ENCODE results near the gene CUTC. TPM values are rescaled to one million over a fixed set of nuclear protein-coding genes. Genes with fewer than 3 reads are reported as not detected.
A peak's percentile ranks its signal among the peaks of the same experiment; 100 is the strongest.

The CUTC gene, protein sequence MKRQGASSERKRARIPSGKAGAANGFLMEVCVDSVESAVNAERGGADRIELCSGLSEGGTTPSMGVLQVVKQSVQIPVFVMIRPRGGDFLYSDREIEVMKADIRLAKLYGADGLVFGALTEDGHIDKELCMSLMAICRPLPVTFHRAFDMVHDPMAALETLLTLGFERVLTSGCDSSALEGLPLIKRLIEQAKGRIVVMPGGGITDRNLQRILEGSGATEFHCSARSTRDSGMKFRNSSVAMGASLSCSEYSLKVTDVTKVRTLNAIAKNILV
- 10 to 100 TPM; 10.3 to 27.4 (median 15.1) TPM for total RNA-seq

DNA sequence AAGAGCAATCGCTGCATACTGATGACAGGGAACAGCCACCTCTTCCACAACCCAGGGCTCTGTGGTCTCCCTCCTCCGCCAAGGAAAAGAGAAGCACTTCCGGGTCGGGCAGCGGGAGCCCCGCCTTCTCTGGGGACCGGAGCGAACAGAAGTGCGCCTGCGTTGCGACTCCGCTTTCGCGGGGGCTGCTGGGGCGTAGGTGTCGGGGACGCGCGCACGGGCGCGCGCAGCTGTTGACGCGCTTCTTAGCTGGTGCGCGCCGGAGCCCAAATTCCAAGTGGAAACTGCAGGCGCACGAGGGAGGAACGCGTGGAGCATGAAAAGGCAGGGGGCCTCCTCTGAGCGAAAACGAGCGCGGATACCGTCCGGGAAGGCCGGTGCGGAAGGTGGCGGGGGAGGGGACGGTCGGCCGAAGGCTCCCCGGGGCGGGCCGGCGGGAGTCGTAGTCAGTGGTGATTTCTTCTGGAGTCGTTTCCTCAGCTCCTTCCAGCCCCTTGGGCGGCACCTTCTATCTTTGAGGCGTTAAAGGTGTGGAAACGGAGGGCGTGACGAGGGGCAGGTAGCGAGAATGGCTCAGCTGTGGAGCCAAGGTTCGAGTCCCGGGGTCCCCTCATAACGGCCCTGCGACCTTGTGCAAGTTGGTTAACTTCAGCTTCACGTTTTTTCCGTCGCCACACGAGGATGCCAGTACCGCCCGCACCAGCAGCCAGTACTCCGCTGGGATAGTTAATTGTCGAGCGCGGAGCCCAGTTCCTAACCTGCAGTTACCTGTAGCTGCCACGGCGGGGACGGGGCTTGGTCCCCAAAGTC, at the start of gene CUTC, which contains the start of gene COX15:
Gene CUTC, plus strand, starts transcription at position 202 of the 810 bp plus-strand sequence. Its CDS starts 115 bp downstream, at position 317.
Gene COX15, minus strand, starts transcription at position 95 of the 810 bp plus-strand sequence. Its CDS starts 78 bp downstream, at position 17.
- DNase-seq (ENCODE audit: low spot score in 2 of 2) = peak; percentile 97 to 99
- H3K4me3 ChIP-seq = peak within 1 kb of the TSS; percentile 73
- H3K9me3 ChIP-seq = no peaks in the 10 kb centered on the region
- 0% methylated on average over 28 of the region's 73 CpGs for WGBS
- no peaks in the 10 kb centered on the region for H3K27me3 ChIP-seq
- H3K36me3 ChIP-seq = peaks cover 22% of the 10 kb centered on the region
- peaks cover 26% of the 10 kb centered on the region for H3K4me1 ChIP-seq
- TF ChIP-seq POLR2A (IDR thresholded peaks at IDR 0.05) = peak in 1 of 2 donors; percentile 56
- TF ChIP-seq, protein P1, sequence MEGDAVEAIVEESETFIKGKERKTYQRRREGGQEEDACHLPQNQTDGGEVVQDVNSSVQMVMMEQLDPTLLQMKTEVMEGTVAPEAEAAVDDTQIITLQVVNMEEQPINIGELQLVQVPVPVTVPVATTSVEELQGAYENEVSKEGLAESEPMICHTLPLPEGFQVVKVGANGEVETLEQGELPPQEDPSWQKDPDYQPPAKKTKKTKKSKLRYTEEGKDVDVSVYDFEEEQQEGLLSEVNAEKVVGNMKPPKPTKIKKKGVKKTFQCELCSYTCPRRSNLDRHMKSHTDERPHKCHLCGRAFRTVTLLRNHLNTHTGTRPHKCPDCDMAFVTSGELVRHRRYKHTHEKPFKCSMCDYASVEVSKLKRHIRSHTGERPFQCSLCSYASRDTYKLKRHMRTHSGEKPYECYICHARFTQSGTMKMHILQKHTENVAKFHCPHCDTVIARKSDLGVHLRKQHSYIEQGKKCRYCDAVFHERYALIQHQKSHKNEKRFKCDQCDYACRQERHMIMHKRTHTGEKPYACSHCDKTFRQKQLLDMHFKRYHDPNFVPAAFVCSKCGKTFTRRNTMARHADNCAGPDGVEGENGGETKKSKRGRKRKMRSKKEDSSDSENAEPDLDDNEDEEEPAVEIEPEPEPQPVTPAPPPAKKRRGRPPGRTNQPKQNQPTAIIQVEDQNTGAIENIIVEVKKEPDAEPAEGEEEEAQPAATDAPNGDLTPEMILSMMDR (IDR thresholded peaks at IDR 0.05) = peak in 1 of 2 donors; percentile 37
- peak in 2 of 3 donors; percentile 49 to 52 for TF ChIP-seq POLR2AphosphoS5 (IDR thresholded peaks at IDR 0.05)
- no peak for TF ChIP-seq EP300 (IDR thresholded peaks at IDR 0.05)
- H3K27ac ChIP-seq = peak within 1 kb of the TSS; percentile 94

DNA sequence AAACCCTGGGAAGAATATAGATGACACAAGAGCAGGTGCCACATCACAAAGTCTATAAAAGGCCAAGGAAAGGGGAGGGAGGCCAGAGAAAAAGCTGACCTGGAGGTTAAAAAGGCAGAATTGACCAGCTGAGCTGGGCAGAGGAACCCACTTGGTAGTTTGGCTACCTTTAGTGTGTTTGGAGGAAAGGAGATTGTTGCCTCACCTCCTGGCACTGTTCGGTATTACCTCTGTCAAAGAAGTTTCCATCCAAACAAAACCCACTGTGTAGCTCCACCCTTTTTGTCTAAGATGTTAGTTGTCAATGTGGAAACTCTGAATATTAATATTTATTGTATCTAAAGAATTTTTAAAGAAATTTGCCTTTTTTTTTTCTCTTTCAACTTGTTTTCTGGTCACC, 49.3 kb upstream of the CUTC start:
- Histone ChIP-seq H3K36me3 (peaks cover 14% of the 10 kb centered on the region), H3K4me1 (peaks cover 35% of the 10 kb centered on the region), H3K9me3 (no peaks in the 10 kb centered on the region), H3K27ac (no peak overlapping the region), H3K27me3 (no peaks in the 10 kb centered on the region), H3K4me3 (no peak overlapping the region)
- no peak for TF ChIP-seq EP300 (IDR thresholded peaks at IDR 0.05)
- no peak for TF ChIP-seq POLR2A (IDR thresholded peaks at IDR 0.05)
- TF ChIP-seq POLR2AphosphoS5 (IDR thresholded peaks at IDR 0.05) = no peak
- TF ChIP-seq, protein P1 (IDR thresholded peaks at IDR 0.05) = no peak
- DNase-seq (ENCODE audit: low spot score in 2 of 2) = no peak
- WGBS = 45% methylated on average over 1 of the region's 1 CpG

DNA sequence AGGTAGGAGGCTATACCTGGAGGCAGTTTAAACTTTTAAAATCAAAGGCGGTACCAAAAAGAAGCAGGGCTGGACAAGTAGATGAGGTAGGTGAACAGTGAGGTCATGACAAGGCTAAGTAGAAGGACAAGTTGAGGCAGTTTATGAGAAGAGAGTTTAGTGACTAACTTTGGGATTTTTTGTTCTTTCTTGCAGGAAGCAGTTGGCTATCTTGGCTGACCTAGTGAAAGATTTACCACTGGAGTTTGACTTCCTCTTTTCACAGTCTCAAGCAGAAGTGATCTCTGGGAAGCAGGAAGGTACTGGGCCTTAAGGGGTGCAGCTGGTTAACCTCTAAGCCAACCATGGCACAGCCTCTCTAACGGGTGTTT, 46.5 kb upstream of the CUTC start:
- Histone ChIP-seq H3K27me3 (no peaks in the 10 kb centered on the region), H3K27ac (no peak overlapping the region), H3K4me1 (peaks cover 37% of the 10 kb centered on the region), H3K36me3 (peaks cover 3% of the 10 kb centered on the region), H3K9me3 (no peaks in the 10 kb centered on the region), H3K4me3 (no peak overlapping the region)
- no peak for TF ChIP-seq POLR2AphosphoS5 (IDR thresholded peaks at IDR 0.05)
- TF ChIP-seq, protein P1 (IDR thresholded peaks at IDR 0.05) = no peak
- no peak for TF ChIP-seq EP300 (IDR thresholded peaks at IDR 0.05)
- TF ChIP-seq POLR2A (IDR thresholded peaks at IDR 0.05) = no peak
- 45% methylated on average over 2 of the region's 2 CpGs for WGBS
- no peak for DNase-seq (ENCODE audit: low spot score in 2 of 2)

DNA sequence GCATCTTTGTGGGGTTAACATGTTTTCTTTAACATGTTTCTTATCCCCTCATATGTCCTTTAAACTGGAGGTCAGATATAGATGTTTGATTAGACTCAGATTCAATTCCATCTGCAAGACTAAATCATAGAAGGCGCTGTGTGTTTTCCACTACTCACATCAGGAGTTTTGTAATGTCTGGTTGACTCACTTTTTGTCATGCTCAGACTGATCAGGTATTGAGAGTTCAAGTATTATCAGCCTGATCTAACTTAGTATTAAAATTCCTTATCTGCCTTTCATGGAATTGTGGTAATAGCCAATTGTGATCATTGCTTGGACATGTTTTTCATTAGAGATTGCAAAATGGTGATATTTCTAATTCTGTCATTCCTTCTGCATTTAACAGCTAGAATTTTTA, 42.6 kb upstream of the CUTC start:
- DNase-seq (ENCODE audit: low spot score in 2 of 2) = no peak
- no peaks in the 10 kb centered on the region for H3K27me3 ChIP-seq
- no peak overlapping the region for H3K27ac ChIP-seq
- H3K4me3 ChIP-seq = no peak overlapping the region
- WGBS = 75% methylated on average over 1 of the region's 1 CpG
- H3K4me1 ChIP-seq = peaks cover 14% of the 10 kb centered on the region
- H3K36me3 ChIP-seq = peaks cover 29% of the 10 kb centered on the region
- TF ChIP-seq, protein P1 (IDR thresholded peaks at IDR 0.05) = no peak
- TF ChIP-seq POLR2AphosphoS5 (IDR thresholded peaks at IDR 0.05) (no peak), EP300 (IDR thresholded peaks at IDR 0.05) (no peak), POLR2A (IDR thresholded peaks at IDR 0.05) (no peak)
- no peaks in the 10 kb centered on the region for H3K9me3 ChIP-seq

Data from suprapubic skin (tissue), 4 donors.